OCI-LY1 (cell line): ENCODE data around the gene CDC14B.

Experiments used
- H2AFZ ChIP-seq: fragments of 200-600 bp; sonication (generic), shearing (Covaris generic); 2 replicates; pipeline ENCODE4 v1.6.0; 2014; ENCODE audit warnings: antibody characterized with exemption, mild to moderate bottlenecking, low read length
- H3F3A ChIP-seq: fragments of 200-600 bp; sonication (generic), shearing (Covaris generic); 2 replicates; pipeline ENCODE4 v1.6.0; 2014; ENCODE audit warnings: mild to moderate bottlenecking, antibody characterized with exemption, low read length, moderate library complexity; ENCODE audit not compliant: insufficient read depth
- H3K27ac ChIP-seq: fragments of 200-600 bp; sonication (generic); 2 replicates; pipeline ENCODE4 v1.5.1; 2014; ENCODE audit warnings: low read length, mixed run types, mild to moderate bottlenecking, low read depth; ENCODE audit not compliant: poor library complexity, severe bottlenecking
- H3K27me3 ChIP-seq: fragments of 200-600 bp; sonication (generic); 2 replicates; pipeline ENCODE4 v1.6.0; 2014; ENCODE audit warnings: antibody characterized with exemption, mild to moderate bottlenecking, low read length, moderate library complexity; ENCODE audit not compliant: insufficient read depth
- H3K36me3 ChIP-seq: fragments of 200-600 bp; sonication (generic); 2 replicates; pipeline ENCODE4 v1.6.1; 2014; ENCODE audit warnings: mild to moderate bottlenecking, antibody characterized with exemption, low read length, moderate library complexity, mixed read lengths; ENCODE audit not compliant: insufficient read depth
- H3K4me1 ChIP-seq: fragments of 200-600 bp; sonication (generic); 2 replicates; pipeline ENCODE4 v1.5.1; 2014; ENCODE audit warnings: mild to moderate bottlenecking, low read length, moderate library complexity; ENCODE audit not compliant: insufficient read depth, severe bottlenecking
- H3K4me2 ChIP-seq: fragments of 200-600 bp; sonication (generic), shearing (Covaris generic); 2 replicates; pipeline ENCODE4 v1.6.1; 2014; ENCODE audit warnings: low read length
- H3K4me3 ChIP-seq: fragments of 200-600 bp; sonication (generic); 2 replicates; pipeline ENCODE4 v1.5.1; 2014; ENCODE audit warnings: low read length, low read depth, mild to moderate bottlenecking, mixed read lengths; ENCODE audit not compliant: poor library complexity, severe bottlenecking
- H3K79me2 ChIP-seq: fragments of 200-600 bp; shearing (Covaris generic); 2 replicates; pipeline ENCODE4 v1.6.1; 2016; ENCODE audit warnings: mixed run types, low read length, mixed read lengths; ENCODE audit not compliant: insufficient read depth
- H3K9ac ChIP-seq: fragments of 200-600 bp; sonication (generic), shearing (Covaris generic); 2 replicates; pipeline ENCODE4 v1.6.1; 2014; ENCODE audit warnings: mild to moderate bottlenecking, low read length, mixed read lengths
- H3K9me2 ChIP-seq: fragments of 200-600 bp; sonication (generic), shearing (Covaris generic); 2 replicates; pipeline ENCODE4 v1.6.1; 2014; ENCODE audit warnings: low read depth, mild to moderate bottlenecking, low read length, mixed read lengths
- H3K9me3 ChIP-seq: fragments of 200-600 bp; shearing (Covaris generic); 2 replicates; pipeline ENCODE4 v1.6.1; 2014; ENCODE audit warnings: low read length, mixed read lengths
- H4K20me1 ChIP-seq: fragments of 200-600 bp; sonication (generic), shearing (Covaris generic); 2 replicates; pipeline ENCODE4 v1.6.0; 2016; ENCODE audit warnings: mild to moderate bottlenecking, low read length; ENCODE audit not compliant: insufficient read depth
- CTCF ChIP-seq: fragments of 200-600 bp; sonication (generic), shearing (Covaris generic); IDR thresholded peaks from 2 replicates; pipeline ENCODE4 v1.5.1; 2017; ENCODE audit warnings: mild to moderate bottlenecking, antibody characterized with exemption, low read length, moderate library complexity, mixed read lengths
- EZH2 ChIP-seq: fragments of 200-600 bp; sonication (generic), shearing (Covaris generic); IDR thresholded peaks from 2 replicates; pipeline ENCODE4 v1.8.0; 2017; ENCODE audit warnings: borderline replicate concordance, mixed run types, mild to moderate bottlenecking, antibody characterized with exemption, low read length, moderate library complexity, mixed read lengths

The CDC14B gene

GRCh38 chr9:96567203-96567700 is 52.4 kb downstream of the CDC14B start:
- H3K4me2 ChIP-seq: peak overlapping the region; percentile 83
- H3K36me3 ChIP-seq: no peaks in the 10 kb centered on the region
- peak overlapping the region; percentile 66 for H3K4me3 ChIP-seq
- no peak for TF ChIP-seq CTCF
- TF ChIP-seq EZH2: no peak
- no peaks in the 10 kb centered on the region for H3F3A ChIP-seq
- H3K4me1 ChIP-seq: peaks cover 13% of the 10 kb centered on the region
- H2AFZ ChIP-seq: peak overlapping the region; percentile 24
- H3K27me3 ChIP-seq: no peaks in the 10 kb centered on the region; the same call in 1 of the 2 replicates
- no peak overlapping the region for H3K27ac ChIP-seq
- no peaks in the 10 kb centered on the region for H3K9me2 ChIP-seq
- H3K9me3 ChIP-seq: no peaks in the 10 kb centered on the region
- H3K79me2 ChIP-seq: no peaks in the 10 kb centered on the region
- H4K20me1 ChIP-seq: no peaks in the 10 kb centered on the region
- H3K9ac ChIP-seq: peak overlapping the region; percentile 74

- peak overlapping the region; percentile 66 for H3K4me3 ChIP-seq
- H3K4me2 ChIP-seq: peak overlapping the region; percentile 83
- no peaks in the 10 kb centered on the region for H3K79me2 ChIP-seq
- H4K20me1 ChIP-seq: no peaks in the 10 kb centered on the region
- H3K9ac ChIP-seq: peak overlapping the region; percentile 74
- H3K9me2 ChIP-seq: no peaks in the 10 kb centered on the region
- no peak overlapping the region for H3K27ac ChIP-seq
- H3K4me1 ChIP-seq: peaks cover 13% of the 10 kb centered on the region
- no peaks in the 10 kb centered on the region for H3K9me3 ChIP-seq
- peak overlapping the region; percentile 24 for H2AFZ ChIP-seq
- no peaks in the 10 kb centered on the region; the same call in 1 of the 2 replicates for H3K27me3 ChIP-seq
- H3K36me3 ChIP-seq: no peaks in the 10 kb centered on the region
- no peaks in the 10 kb centered on the region for H3F3A ChIP-seq
- TF ChIP-seq EZH2 (no peak), CTCF (peak; percentile 74)
Measured at GRCh38 chr9:96566498-96567202, 53.0 kb downstream of the CDC14B start.

DNA sequence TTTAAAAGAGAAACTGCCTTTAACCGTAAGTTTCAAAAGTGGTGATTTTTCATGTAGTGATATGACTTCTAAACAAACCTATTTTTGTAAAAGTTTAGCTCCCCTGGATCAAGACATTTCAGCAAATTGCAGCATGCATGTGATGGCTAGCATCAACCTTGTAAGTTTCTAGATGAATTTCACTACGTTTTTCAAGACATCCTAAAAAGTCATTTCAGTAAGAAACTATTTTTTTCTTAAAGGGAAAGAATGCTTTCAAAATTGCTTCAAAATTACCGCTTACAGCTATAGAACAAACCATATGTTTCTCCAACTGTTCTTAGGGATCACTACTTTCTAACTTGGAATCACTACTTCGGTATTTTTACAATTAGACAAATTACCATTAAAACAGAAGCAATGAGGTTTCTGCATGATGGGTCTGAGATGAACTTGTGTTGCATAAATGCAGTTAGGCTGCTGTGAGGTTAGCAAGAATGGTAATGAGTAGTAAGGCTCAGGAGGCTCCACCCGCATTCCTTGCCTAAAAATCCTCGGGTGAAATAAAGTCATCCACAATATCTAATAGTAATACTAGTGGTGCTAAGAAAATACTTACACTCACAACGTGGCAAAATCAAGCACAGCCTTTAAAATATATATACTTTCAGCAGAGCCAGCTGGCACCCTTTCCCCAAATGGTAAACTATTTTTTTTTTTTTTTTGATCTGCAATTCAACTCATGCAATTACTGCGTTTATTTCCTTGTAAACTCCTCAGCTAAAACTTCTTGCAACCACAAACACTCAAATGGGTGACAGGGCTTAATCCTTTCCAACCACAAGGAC is 53.8 kb downstream of the CDC14B start:
- peaks cover 13% of the 10 kb centered on the region for H3K4me1 ChIP-seq
- peak overlapping the region; percentile 66 for H3K4me3 ChIP-seq
- peak overlapping the region; percentile 83 for H3K4me2 ChIP-seq
- H3F3A ChIP-seq: no peaks in the 10 kb centered on the region
- H4K20me1 ChIP-seq: no peaks in the 10 kb centered on the region
- peak overlapping the region; percentile 74; the same call in 1 of the 2 replicates for H3K9ac ChIP-seq
- H3K36me3 ChIP-seq: no peaks in the 10 kb centered on the region
- H3K9me2 ChIP-seq: no peaks in the 10 kb centered on the region
- TF ChIP-seq CTCF (no peak), EZH2 (no peak)
- H3K27ac ChIP-seq: no peak overlapping the region
- no peaks in the 10 kb centered on the region for H3K79me2 ChIP-seq
- no peak overlapping the region for H2AFZ ChIP-seq
- H3K27me3 ChIP-seq: no peaks in the 10 kb centered on the region
- no peaks in the 10 kb centered on the region for H3K9me3 ChIP-seq
